Measurements from ENCODE around the gene NUDT17. TPM values are rescaled to one million over a fixed set of nuclear protein-coding genes. Genes with fewer than 3 reads are reported as not detected.

Gene NUDT17
- total RNA-seq, 1 experiment from 2014 or later = 4.0 TPM

DNA sequence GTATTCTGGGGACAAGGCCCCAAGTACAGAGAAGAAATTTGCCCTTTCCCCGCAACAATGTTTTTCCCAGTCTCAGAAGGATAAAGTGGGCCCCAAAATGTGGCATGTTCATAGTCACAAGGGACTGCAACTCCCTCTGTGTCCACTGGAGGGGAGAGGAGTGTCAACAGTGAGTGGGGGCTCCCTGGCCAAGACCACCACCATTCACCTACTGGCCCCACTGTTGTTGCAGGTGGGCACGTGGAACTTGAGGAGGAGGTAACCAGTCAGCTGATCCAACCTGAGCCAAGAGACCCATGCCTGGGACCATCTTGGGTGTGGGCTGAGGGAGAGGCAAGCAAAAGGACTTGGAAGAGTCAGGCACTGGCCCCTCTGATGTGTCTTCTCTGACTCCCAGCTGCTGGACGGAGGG, 777 bp downstream of the NUDT17 start:
- Mint-ChIP-seq H3K4me3 (no peak overlapping the region), H3K9me3 (no peaks in the 10 kb centered on the region), H3K27me3 (ENCODE audit: low read depth) (no peaks in the 10 kb centered on the region; the same call in 1 of the 2 replicates), H3K4me1 (peaks cover 6% of the 10 kb centered on the region in 2 experiments; a peak in 2 of 4 replicates), H3K27ac (peak overlapping the region in 1 of 3 experiments; percentile 20; a peak in 1 of 7 replicates), H3K36me3 (ENCODE audit: insufficient read depth in 1 of 3, low read depth in 3 of 3) (peaks cover 17 to 49% (median 46%) of the 10 kb centered on the region in 3 experiments)
- H2AFZ ChIP-seq (ENCODE audit: low read length) = no peak overlapping the region
- no peak overlapping the region for H3K9ac ChIP-seq (ENCODE audit: extremely low read depth, insufficient read length, low read length)
- H3K4me2 ChIP-seq (ENCODE audit: insufficient read depth, insufficient read length, low read length) = peak overlapping the region; percentile 42
- no peak overlapping the region for H3K14ac ChIP-seq (ENCODE audit: insufficient read depth, low read length)
- no peak overlapping the region for H3K27ac ChIP-seq (ENCODE audit: insufficient read length, low read depth, low read length)
- no peak overlapping the region for H2BK120ac ChIP-seq (ENCODE audit: low read depth, low read length, poor library complexity, severe bottlenecking)
- peak; percentile 56 for DNase-seq
- no peak overlapping the region for H4K91ac ChIP-seq (ENCODE audit: insufficient read length, low read depth, low read length)
- no peaks in the 10 kb centered on the region for H3K79me1 ChIP-seq (ENCODE audit: insufficient read depth, low read depth, low read length, poor library complexity, severe bottlenecking)
- no peak overlapping the region for H2BK20ac ChIP-seq (ENCODE audit: low read depth, low read length, poor library complexity, severe bottlenecking)
- no peak overlapping the region for H2BK12ac ChIP-seq (ENCODE audit: insufficient read length, low read depth, low read length)
- H4K20me1 ChIP-seq (ENCODE audit: control insufficient read depth, insufficient read depth, insufficient read length) = no peaks in the 10 kb centered on the region
- no peaks in the 10 kb centered on the region for H3K4me1 ChIP-seq (ENCODE audit: insufficient read depth, low read length)
- no peak overlapping the region for H2BK15ac ChIP-seq (ENCODE audit: low read depth, low read length)
- H3K27me3 ChIP-seq (ENCODE audit: insufficient read depth, low read length) = no peaks in the 10 kb centered on the region
- TF ChIP-seq, protein P1, sequence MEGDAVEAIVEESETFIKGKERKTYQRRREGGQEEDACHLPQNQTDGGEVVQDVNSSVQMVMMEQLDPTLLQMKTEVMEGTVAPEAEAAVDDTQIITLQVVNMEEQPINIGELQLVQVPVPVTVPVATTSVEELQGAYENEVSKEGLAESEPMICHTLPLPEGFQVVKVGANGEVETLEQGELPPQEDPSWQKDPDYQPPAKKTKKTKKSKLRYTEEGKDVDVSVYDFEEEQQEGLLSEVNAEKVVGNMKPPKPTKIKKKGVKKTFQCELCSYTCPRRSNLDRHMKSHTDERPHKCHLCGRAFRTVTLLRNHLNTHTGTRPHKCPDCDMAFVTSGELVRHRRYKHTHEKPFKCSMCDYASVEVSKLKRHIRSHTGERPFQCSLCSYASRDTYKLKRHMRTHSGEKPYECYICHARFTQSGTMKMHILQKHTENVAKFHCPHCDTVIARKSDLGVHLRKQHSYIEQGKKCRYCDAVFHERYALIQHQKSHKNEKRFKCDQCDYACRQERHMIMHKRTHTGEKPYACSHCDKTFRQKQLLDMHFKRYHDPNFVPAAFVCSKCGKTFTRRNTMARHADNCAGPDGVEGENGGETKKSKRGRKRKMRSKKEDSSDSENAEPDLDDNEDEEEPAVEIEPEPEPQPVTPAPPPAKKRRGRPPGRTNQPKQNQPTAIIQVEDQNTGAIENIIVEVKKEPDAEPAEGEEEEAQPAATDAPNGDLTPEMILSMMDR (conservative IDR thresholded peaks at IDR 0.05) = peak; percentile 68; the same call in 2 of the 3 replicates
- no peak overlapping the region for H3T11ph ChIP-seq (ENCODE audit: low read length)
- H2AK5ac ChIP-seq (ENCODE audit: insufficient read length, low read length) = no peak overlapping the region
- no peaks in the 10 kb centered on the region for H3K79me2 ChIP-seq (ENCODE audit: insufficient read depth, low read length)
- H3K18ac ChIP-seq (ENCODE audit: insufficient read length, low read depth, low read length) = no peak overlapping the region
- no peak overlapping the region for H4K5ac ChIP-seq (ENCODE audit: insufficient read length, low read depth, low read length)
- WGBS (ENCODE audit: extremely low coverage, insufficient read length, low lambda C conversion rate) = no CpG with 5 or more reads among the region's 3 CpGs
- H3K23me2 ChIP-seq (ENCODE audit: insufficient read length, low read depth, low read length, poor library complexity, severe bottlenecking) = peaks cover 3% of the 10 kb centered on the region
- no peak overlapping the region for H2BK5ac ChIP-seq (ENCODE audit: insufficient read length, low read length)
- H3K56ac ChIP-seq (ENCODE audit: insufficient read length, low read depth, low read length) = no peak overlapping the region
- no peak overlapping the region for H3K23ac ChIP-seq (ENCODE audit: insufficient read length, low read depth, low read length)
- no peak overlapping the region for H3K4ac ChIP-seq (ENCODE audit: low read depth, low read length)
- H4K8ac ChIP-seq (replicated peaks; ENCODE audit: insufficient read length, low read depth, low read length) = no peak overlapping the region
- no peaks in the 10 kb centered on the region for H3K9me3 ChIP-seq (ENCODE audit: control insufficient read depth, low read depth, low read length)
